Measurements from ENCODE around the gene FAHD1.
"Not testable (repeated sequence)": the region's sequence is repeated elsewhere in the genome, so short reads cannot be mapped to it uniquely, and the experiment has no call there.

FAHD1 gene

GRCh38 chr16:1789643-1790045 is 37.4 kb upstream of the FAHD1 start:
- no peak for DNase-seq (ENCODE audit: low read depth)

DNA sequence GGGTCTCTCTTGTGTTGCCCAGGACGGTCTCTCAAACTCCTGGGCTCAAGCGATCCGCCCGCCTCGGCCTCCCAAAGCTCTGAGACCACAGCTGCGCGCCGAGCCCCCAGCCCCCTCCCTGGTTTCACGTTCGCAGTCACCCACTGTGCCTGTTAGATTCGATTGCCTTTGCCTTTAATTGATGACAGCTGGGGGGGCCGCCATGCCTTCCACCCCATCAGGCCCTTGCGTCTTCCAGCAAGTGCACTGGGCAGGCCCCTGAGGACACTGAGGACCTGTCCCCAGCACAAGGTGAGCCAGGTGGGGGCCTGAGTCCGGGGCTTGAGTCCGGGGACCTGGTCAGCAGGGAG is 36.8 kb upstream of the FAHD1 start:
- DNase-seq (ENCODE audit: low read depth): no peak

GRCh38 chr16:1790611-1791255 is 36.3 kb upstream of the FAHD1 start:
- DNase-seq (ENCODE audit: low read depth): no peak

DNA sequence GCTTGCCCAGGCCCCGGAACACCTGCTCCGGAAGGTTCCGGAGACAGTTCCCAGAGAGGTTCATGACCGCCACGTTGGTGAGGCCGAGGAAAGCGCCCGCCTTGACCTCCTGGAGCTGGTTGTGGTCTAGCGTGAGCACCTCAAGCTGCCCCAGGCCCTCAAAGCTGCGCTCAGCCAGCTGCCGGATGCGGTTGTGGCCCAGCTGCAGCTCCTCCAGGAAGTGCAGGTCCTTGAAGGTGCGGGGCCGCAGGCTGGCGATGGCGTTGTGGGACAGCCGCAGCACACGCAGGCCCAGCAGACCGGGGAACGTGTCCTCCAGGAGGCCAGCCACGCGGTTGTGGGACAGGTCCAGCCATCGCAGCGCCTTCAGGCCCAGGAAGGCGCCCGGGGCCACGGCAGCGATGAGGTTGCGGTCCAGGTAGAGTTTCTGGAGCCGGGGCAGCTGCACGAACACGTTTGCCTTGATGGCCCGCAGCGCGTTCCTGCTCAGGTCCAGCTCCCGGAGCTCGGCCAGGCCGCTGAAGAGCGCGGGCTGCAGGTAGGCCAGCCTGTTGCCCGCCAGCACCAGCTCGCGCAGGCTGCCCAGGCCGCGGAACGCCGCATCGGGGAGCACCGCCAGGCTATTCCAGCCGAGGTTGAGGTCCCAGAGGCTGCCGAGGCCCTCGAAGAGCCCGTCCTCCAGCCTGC is 35.6 kb upstream of the FAHD1 start:
- DNase-seq (ENCODE audit: low read depth): no peak

GRCh38 chr16:1791943-1792812 is 34.8 kb upstream of the FAHD1 start:
- DNase-seq (ENCODE audit: low read depth): no peak

DNA sequence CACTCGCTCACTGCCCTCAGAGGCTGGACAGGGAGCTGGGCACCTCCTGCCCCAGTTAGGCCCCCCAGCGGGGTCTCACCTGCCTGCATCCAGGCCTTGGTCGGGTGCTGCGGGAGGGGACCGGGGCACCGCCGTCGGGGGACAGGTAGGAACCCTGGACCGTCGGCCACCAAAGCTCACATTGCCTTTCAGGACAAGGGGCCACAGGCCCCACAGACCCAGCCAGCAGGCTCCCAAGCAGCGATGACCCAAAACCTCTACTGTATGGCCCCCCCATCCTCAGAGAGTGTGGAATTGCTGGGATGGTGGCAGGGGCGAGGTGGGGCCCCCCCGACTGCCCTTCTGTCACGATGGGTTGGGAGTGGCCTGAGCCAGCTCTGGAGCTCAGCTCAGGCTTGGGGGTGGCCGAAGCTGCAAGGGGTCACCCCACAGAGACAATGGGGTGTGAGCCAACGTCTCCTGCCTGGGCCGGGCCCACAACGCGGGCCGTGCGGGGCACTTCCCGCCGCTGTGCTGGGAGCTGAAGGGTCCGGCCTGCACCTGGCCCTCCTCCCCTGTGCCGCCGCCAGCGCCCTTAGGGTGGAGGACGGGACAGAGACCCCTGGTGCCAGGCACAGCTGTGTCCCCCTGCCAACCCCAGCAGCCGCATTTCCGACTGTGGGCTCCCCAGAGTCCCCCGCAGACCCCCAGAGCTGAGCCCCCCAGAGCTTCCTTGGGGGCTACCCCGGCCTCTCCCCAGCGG is 34.0 kb upstream of the FAHD1 start:
- DNase-seq (ENCODE audit: low read depth): no peak

DNA sequence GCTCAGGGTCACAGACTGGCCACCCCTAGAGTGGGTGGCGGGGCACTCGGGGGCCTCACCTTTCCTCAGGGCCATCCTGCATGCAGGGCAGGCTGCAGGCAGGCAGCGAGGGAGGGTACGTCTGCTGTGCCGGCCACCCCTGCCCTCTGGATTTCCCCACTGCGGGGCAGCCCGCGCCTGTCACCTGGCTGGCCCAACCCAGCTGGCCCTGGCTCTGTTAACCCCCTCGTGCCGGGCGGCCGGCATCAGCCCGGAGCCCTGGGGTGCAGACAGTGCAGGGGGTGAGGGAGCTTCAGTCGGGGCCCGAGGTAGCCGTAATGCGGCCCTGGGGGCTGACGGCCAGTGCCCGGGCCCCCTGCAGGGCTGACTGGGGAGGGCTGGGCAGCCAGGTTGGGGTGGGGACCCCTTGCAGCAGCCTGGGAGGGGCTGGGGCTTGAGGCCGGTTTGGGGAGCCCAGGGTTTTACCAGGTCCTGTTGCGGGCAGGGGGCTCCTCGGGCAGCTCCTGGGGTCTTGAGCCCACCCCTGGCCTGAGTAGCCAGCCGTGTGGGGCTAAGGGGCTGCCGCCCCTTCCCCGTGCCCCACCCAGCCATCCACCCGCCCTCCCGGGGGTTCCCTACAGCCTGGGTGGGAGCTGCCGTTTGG is 33.3 kb upstream of the FAHD1 start, which contains the start of gene IGFALS:
Gene IGFALS, minus strand, starts transcription at position 128 of the 643 bp plus-strand sequence. Its CDS starts 53 bp downstream, at position 75.
- DNase-seq (ENCODE audit: low read depth): no peak

DNA sequence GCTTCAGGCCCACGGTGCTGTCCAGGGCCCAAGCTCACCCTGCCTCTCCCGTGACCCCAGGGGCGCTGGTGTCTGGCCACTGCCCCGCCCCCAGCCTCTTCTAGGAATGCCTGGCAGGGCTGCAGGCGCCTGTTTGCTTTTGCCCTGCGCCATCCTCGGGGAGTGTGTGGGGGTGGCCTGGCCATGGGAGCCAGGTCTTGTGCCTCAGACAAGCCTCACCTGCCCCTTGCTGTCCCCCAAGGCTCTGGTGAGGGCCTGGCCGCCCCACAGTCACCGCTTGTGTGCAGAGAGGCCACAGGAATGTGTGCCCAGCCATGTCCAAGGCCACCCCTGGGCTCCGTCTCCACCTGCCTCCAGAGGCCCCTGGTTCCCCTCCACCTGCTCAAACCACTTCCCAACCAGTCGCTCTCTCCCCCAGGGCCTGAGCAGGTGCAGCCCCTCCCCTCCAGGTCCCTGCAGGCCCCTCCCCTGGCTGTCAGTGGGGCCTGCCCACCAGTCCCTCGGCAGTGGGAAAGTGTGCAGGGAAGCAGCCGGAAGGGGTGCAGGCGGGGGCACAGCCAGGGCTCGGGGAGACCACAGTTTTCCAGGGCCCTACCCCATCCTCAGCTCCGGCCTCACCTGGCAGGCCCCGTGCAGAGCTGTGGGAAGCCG is 32.7 kb upstream of the FAHD1 start:
- no peak for DNase-seq (ENCODE audit: low read depth)

GRCh38 chr16:1794908-1795666 is 31.9 kb upstream of the FAHD1 start:
- no peak for DNase-seq (ENCODE audit: low read depth)

DNA sequence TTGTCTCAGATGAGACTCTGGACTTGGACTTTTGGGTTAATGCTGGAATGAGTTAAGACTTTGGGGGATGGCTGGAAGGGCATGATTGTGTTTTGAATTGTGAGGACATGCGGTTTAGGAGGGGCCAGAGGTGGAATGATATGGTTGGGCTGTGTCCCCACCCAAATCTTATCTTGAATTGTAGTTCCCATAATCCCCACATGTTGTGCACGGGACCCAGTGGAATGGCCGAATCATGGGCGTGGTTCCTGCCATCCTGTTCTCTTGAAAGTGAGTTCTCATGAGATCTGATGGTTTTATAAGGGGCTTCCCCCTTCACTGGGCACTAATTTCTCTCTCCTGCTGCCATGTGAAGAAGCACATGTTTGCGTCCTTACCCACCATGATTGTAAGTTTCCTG is 27.7 kb upstream of the FAHD1 start:
- DNase-seq (ENCODE audit: low read depth): not testable (repeated sequence)

DNA sequence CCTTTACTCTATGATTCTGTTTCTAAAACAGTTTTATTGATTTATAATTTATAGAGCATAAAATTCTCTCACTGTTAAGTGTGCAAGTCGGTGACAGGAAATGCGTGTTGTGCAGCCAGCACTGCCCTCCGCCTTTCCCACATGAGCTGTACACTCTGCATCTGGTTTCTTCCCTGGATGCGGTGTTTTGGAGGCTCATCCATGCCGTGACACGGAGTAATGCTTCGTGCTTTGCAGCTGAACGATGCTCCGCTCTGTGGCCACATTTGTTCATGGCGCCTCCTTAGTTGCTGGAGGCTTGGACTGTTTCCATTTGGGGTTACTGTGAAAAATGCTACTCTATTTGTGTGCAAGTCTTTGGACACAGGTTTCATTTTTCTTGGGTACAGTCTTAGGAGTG is 26.3 kb upstream of the FAHD1 start:
- DNase-seq (ENCODE audit: low read depth): no peak

GRCh38 chr16:1807626-1808025 is 19.4 kb upstream of the FAHD1 start:
- DNase-seq (ENCODE audit: low read depth): no peak

GRCh38 chr16:1808691-1809090 is 18.3 kb upstream of the FAHD1 start:
- DNase-seq (ENCODE audit: low read depth): no peak

DNA sequence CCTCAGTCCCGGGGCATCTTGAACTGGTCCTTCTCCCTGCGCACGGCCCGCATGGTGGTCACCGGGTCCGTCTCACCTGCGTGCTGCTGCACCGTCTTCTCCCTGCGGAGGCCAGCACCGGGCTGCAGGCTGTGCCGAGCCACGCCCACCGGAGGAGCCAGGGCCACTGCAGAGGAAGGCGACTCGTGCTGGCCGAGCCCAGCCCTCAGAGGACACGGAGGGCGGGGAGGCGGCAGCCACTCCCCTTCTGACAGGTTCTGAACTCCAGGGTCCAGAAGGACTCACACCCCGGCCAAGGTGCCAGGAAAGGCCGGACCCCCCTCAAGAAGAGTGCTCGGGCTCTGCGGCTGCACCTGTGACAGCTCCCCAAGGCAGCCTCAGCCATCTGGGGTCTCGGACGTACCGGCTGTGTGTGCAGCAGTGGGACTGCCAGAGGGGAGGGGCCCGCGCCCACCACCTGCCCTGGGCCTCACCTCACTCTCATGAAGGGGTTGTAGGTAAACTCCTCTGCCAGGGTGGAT is 17.7 kb upstream of the FAHD1 start:
- DNase-seq (ENCODE audit: low read depth): no peak

GRCh38 chr16:1810106-1810505 is 16.9 kb upstream of the FAHD1 start:
- DNase-seq (ENCODE audit: low read depth): no peak

- DNase-seq (ENCODE audit: low read depth): no peak
These were observed 16.5 kb upstream of the FAHD1 start for GRCh38 chr16:1810536-1810935.

DNA sequence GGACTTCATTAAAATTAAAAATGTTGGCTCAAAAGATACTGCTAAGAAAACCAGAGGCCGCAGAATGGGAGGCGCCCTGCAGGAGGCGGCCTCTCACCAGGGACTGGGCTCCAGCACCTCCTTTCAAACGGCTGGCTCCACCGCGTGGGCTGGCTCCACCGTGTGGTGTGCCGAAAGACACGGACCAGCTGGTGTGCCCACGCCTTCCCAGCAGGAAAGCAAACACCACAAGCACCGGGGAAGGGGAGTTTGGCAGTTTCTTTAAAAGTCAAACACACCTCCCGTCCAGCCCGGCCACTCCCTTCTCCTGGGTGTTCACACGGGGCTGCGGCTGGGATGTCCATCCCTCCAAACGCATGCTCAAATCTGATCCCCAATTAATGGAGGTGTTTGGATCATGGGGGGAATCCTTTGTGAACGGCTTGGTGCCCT is 14.3 kb upstream of the FAHD1 start:
- peak; percentile 22 for DNase-seq (ENCODE audit: low read depth)

- DNase-seq (ENCODE audit: low read depth): no peak
These were observed 11.5 kb upstream of the FAHD1 start for GRCh38 chr16:1815461-1815860.

DNA sequence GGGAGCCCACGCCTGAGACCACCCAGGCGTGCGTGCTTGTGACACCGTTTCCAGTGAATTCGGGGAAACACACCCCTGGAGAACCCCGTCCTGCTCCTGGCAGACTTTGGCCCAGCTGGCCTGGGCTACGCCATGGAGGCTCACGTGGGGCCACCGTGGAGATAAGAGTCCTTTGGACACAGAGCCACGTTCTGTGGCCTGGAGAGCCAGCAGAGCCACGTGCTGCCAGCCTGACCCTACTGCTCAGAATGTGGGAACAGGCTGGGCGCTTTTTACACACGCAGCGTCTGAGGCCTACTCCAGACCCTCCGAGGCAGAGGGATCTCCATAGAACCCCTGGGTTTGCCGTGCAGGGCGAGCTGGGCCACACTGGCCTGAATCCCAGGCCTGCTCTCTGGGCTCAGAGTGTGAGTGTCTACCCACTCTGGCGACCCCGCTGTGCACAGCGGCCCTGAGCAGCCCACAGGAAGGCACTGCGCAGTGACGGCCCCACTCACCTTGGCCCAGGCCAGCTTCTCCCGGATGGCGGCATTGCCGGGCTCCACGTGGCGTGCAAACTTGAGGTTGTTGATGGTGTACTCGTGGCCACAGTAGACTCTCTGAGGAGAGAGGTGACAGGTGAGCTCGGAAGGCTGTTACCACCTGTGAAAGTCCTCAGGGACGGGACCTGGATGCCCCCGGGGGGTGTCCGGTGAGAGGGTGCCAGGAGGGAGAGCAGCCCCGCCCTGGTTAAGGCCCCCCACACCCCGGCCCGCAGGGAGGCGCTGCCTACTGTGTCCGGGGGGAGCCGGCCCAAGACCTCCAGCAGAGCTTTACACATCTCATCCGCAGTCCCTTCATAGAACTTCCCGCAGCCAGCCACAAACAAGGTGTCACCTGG is 10.4 kb upstream of the FAHD1 start:
- no peak for DNase-seq (ENCODE audit: low read depth)

Data from stimulated activated CD8-positive, alpha-beta memory T cell treated with anti-CD3 and anti-CD28 coated beads, Interleukin-12 subunit alpha, Interleukin-12 subunit beta, amount 100 ng/mL, for 1 hour (primary cell).